Uterus (tissue), 2 donors: Measurements from ENCODE around the gene MYH14.

Experiments used
- CTCF ChIP-seq, 4 experiments: fragments of 200-600 bp in 2 of 4; fragments of 450-650 bp in 2 of 4; sonication (generic) in 2 of 4; IDR thresholded peaks; one replicate each; pipeline ENCODE4 v1.5.1; 2016 to 2019; ENCODE audit warnings: antibody characterized with exemption in 4 of 4, mild to moderate bottlenecking in 2 of 4, moderate library complexity in 1 of 4
- POLR2A ChIP-seq, 2 donors: fragments of 450-650 bp; IDR thresholded peaks; one replicate each; pipeline ENCODE4 v1.6.1; 2016; ENCODE audit warnings: antibody characterized with exemption in 2 of 2, mild to moderate bottlenecking in 1 of 2, moderate library complexity in 1 of 2

- TF ChIP-seq CTCF (IDR thresholded peaks at IDR 0.05), result no peak
- no peak for TF ChIP-seq POLR2A (IDR thresholded peaks at IDR 0.05)
Observed at GRCh38 chr19:50330365-50331078, 127.1 kb downstream of the MYH14 start.
